Brain microvascular endothelial cell (primary cell): ENCODE measurements around the gene DHRS11.

Experiments
- DNase-seq: peaks from one replicate; pipeline ENCODE4 v3.0.0-alpha.2; 2020
- H3K27ac ChIP-seq: fragments of 250-450 bp; sonication (Bioruptor Pico); 2 replicates; pipeline ENCODE4 v1.5.1; 2020; ENCODE audit warnings: mild to moderate bottlenecking, moderate library complexity
- H3K27me3 ChIP-seq: fragments of 250-450 bp; sonication (Bioruptor Pico); replicated peaks from 2 replicates; pipeline ENCODE4 v1.5.1; 2020; ENCODE audit warnings: mild to moderate bottlenecking
- H3K36me3 ChIP-seq: fragments of 250-450 bp; sonication (Bioruptor Pico); replicated peaks from 2 replicates; pipeline ENCODE4 v1.5.1; 2020; ENCODE audit warnings: mild to moderate bottlenecking
- H3K4me3 ChIP-seq: 2 replicates; pipeline ENCODE4 v1.5.1; 2011; ENCODE audit warnings: low read depth, mild to moderate bottlenecking, control low read depth, low read length, moderate library complexity
- CTCF ChIP-seq: IDR thresholded peaks from 2 replicates; pipeline ENCODE4 v1.5.1; 2011; ENCODE audit warnings: low read depth, mild to moderate bottlenecking, moderate library complexity, low read length, control low read depth, inconsistent platforms; ENCODE audit errors: missing control alignments
- in situ Hi-C: cut with HindIII; loops from 2 replicates; pipeline ENCODE4 v1.10.0; 2017; ENCODE audit warnings: low sequenced_read_pairs, low pct_ligation_motif_present

The DHRS11 gene

GRCh38 chr17:36641877-36642845 lies 50.5 kb downstream of the DHRS11 start:
- Histone ChIP-seq H3K27ac (no peak overlapping the region), H3K4me3 (peak overlapping the region; percentile 32), H3K36me3 (no peaks in the 10 kb centered on the region), H3K27me3 (peaks cover 76% of the 10 kb centered on the region)
- TF ChIP-seq CTCF = no peak
- in situ Hi-C loops = no loop called here
- no peak for DNase-seq

- no peak for DNase-seq
- no peaks in the 10 kb centered on the region for H3K36me3 ChIP-seq
- H3K27ac ChIP-seq = no peak overlapping the region
- TF ChIP-seq CTCF = no peak
- no peak overlapping the region for H3K4me3 ChIP-seq
- H3K27me3 ChIP-seq = peaks cover 72% of the 10 kb centered on the region
- in situ Hi-C loops = no loop called here
Measured at GRCh38 chr17:36643086-36643685, 51.5 kb downstream of the DHRS11 start.

- Histone ChIP-seq H3K4me3 (no peak overlapping the region), H3K27ac (no peak overlapping the region), H3K36me3 (no peaks in the 10 kb centered on the region), H3K27me3 (peaks cover 55% of the 10 kb centered on the region)
- no peak for TF ChIP-seq CTCF
- no peak for DNase-seq
- in situ Hi-C loops = no loop called here
Measured at GRCh38 chr17:36645422-36645821, 53.7 kb downstream of the DHRS11 start.

GRCh38 chr17:36647636-36648035 lies 56.0 kb downstream of the DHRS11 start:
- peak; percentile 34 for TF ChIP-seq CTCF
- Histone ChIP-seq H3K4me3 (no peak overlapping the region), H3K27me3 (peaks cover 33% of the 10 kb centered on the region), H3K27ac (no peak overlapping the region), H3K36me3 (no peaks in the 10 kb centered on the region)
- in situ Hi-C loops = no loop called here
- no peak for DNase-seq

GRCh38 chr17:36650096-36650775 lies 58.6 kb downstream of the DHRS11 start:
- H3K36me3 ChIP-seq = no peaks in the 10 kb centered on the region
- in situ Hi-C loops = no loop called here
- no peak for DNase-seq
- H3K4me3 ChIP-seq = no peak overlapping the region
- H3K27ac ChIP-seq = no peak overlapping the region
- peaks cover 13% of the 10 kb centered on the region for H3K27me3 ChIP-seq
- TF ChIP-seq CTCF = no peak
